ENCODE measurements around the gene NEDD4.
"Not testable (repeated sequence)": the region's sequence is repeated elsewhere in the genome, so short reads cannot be mapped to it uniquely, and the experiment has no call there.

NEDD4 gene

DNA sequence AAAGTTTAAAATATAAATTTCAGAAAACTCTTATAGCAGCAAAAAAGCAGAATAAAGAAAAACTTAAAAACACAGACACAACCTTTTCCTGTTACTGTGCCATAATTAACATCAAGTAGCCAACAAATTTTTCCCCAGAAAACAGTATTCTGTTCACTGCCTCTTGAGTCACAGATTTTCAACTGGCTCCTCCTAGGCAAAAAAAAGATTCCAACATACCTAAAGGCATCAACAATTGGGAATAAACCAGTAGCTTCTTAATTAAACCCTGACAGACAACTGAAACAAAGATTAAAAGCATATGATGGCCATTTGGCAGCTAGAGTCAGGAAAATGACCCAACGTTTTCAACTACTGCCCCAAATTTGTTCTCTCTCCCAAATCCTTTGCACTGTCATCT, 10.9 kb upstream of the NEDD4 start:
- DNase-seq (ENCODE audit: low read depth): not testable (repeated sequence)

GRCh38 chr15:56003777-56004176, 10.4 kb upstream of the NEDD4 start:
- not testable (repeated sequence) for DNase-seq (ENCODE audit: low read depth)

GRCh38 chr15:56003277-56003676, 9.9 kb upstream of the NEDD4 start:
- not testable (repeated sequence) for DNase-seq (ENCODE audit: low read depth)

- no peak for DNase-seq (ENCODE audit: low read depth)
Observed at GRCh38 chr15:56001471-56002078, 8.2 kb upstream of the NEDD4 start.

- DNase-seq (ENCODE audit: low read depth): no peak
Observed at GRCh38 chr15:55999658-56000057, 6.2 kb upstream of the NEDD4 start.

DNA sequence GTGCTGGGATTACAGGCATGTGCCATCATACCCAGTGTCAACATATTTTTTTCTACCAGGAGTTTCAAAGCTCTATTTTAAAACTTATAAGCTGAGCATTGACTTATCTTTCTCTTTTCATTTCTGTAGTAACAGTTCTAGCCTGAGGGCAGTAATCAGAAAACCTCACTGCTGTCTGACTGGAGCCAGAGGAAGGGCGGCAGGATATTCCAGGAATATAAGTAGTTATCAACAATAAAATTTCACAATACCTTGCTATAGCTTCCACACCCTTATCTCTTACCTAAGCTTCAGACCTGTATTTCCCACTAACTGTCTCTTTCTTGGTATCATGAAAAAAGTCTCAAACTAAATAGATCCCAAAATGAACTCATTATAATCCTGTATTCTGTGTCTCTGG, 5.1 kb upstream of the NEDD4 start:
- no peak for DNase-seq (ENCODE audit: low read depth)

DNA sequence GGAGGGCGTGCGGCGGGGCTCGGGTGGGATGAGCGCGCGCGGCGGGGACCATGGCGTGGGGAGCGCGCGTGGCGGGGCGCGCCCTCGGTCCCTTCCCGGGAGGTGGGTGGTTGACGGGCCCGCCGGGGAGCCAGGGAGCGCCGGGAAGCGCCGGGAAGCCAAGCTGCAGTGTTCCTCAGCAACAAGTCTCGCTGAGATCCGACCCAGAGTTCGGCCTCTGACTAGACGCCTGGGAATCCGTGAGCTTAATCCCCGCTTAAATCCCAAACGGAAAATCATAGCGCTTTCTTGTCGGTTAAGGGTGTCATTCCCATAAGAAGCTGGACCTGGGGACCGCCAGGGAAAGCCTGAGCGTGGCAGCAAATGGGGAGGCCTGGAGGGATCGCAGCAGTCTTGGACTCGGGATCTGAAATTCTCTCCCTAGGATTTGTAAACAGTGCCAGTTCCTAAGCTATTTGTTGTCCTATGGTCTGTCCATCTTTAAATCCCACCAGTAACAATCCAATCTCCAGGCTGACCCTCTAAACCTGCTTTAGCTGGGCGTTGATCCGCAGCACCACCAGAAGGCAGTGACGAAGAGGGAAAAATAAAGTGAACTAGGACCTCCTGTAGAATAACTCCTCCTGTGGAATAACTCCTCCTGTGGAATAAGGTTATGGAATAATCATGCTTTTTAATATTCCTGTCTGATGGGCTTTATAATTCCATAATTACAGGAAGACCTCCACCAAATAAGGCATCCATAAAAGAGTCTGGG, 570 bp upstream of the NEDD4 start:
- DNase-seq (ENCODE audit: low read depth): no peak

DNA sequence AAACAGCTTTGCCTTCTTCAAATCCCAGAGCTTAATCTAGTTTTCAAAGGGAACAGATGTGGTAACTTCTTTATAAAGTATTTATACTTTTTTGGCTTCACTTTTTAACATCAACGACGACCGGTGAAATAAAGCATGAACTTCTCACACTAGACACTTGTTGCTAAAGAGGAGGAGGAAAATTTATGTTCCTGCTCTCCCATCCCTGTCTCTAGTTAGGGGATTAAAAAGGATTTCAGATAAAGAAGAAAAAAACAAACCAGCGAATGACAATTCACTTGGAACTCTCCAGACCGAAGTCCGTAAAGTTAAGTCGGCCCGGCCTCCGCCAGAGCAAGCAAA, 672 bp downstream of the NEDD4 start:
- no peak for DNase-seq (ENCODE audit: low read depth)

GRCh38 chr15:55991802-55992768, 1.3 kb downstream of the NEDD4 start:
- DNase-seq (ENCODE audit: low read depth): no peak

- DNase-seq (ENCODE audit: low read depth): no peak
Observed at GRCh38 chr15:55990998-55991397, 2.4 kb downstream of the NEDD4 start.

- no peak for DNase-seq (ENCODE audit: low read depth)
Observed at GRCh38 chr15:55990516-55990915, 2.9 kb downstream of the NEDD4 start.

GRCh38 chr15:55989383-55989782, 4.0 kb downstream of the NEDD4 start:
- DNase-seq (ENCODE audit: low read depth): no peak

DNA sequence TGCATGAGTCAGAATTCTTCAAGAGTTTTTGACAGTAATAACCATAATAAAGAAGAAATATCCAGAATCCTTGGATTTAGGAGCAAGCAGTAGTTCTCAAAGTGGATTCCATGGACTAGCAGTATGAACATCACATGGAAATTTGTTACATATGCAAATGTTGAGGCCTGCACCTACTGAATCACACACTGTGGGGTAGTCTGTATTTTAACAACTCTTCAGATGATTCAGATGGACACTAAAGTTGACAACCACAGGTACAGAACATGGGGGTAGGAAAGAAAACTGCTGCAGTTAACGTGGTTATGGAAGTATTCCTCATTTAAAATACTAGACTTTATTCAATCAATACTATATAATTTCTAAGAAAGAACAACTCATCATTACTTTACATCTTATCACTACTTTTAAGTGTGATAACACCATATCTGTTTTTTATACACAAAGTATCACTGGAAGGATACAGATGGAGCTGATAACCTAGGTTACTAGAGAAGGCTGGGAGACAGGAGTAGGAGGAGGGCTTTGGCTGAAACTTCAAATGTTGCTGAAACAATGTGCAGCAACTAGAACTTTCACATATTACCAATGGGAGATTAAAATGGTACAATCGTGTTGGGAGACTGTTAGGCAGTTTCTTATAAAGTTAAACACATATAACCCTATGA, 11.7 kb downstream of the NEDD4 start:
- DNase-seq (ENCODE audit: low read depth): no peak

GRCh38 chr15:55980511-55980910, 12.9 kb downstream of the NEDD4 start:
- DNase-seq (ENCODE audit: low read depth): no peak

DNA sequence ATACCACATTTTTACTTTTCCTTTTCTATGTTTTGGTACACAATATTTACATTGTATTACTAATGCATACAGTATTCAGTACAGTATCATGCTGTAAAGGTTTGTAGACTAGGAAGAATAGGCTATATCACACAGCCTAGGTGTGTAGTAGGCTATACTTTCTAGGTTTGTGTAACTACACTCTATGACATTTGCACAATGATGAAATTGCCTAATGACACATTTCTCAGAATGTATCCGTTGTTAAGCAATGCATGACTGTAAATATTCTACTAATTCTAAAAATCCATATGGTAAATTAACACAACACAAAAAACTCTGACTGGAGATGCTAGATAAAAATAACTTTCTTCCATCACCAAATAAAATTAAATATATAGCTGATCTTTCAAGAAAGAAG, 16.2 kb downstream of the NEDD4 start:
- DNase-seq (ENCODE audit: low read depth): no peak

DNA sequence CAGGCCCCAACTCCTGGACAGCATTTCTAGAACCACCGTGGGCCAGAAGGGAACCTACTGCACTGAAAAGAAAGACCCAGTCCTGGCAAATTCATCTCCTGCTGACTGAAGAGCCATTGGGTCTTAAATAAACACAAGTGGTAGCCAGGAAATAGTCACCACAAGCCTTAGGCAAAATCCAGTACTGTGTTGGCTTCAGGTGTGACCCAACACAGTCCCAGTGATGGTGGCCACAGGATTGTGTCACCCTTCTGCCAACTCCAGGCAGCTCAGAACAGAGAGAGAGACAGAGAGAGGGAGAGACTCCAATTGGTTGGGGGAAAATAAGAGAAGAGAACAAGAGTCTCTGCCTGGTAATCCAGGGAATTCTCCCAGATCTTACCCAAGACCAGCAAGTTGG, 23.1 kb downstream of the NEDD4 start:
- DNase-seq (ENCODE audit: low read depth): no peak

- DNase-seq (ENCODE audit: low read depth): no peak
Observed at GRCh38 chr15:55969582-55969981, 23.8 kb downstream of the NEDD4 start.

GRCh38 chr15:55968923-55969322, 24.5 kb downstream of the NEDD4 start:
- DNase-seq (ENCODE audit: low read depth): no peak

DNA sequence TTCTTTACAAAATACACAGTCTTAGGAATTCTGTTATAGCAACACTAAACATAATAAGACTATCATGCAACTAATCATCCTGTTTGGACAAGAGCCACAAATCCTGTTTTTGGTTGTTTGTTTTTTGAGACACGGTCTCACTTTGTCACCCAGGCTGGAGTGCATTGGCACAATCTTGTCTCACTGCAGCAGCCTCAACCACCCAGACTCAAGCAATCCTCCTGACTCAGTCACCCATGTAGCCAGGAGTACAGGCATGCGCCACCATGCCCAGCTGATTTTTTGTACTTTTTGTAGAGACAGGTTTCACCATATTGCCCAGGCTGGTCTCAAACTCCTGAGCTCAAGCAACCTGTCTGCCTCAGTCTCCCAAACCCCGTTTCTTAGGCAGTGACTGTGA, 28.3 kb downstream of the NEDD4 start:
- DNase-seq (ENCODE audit: low read depth): no peak

DNA sequence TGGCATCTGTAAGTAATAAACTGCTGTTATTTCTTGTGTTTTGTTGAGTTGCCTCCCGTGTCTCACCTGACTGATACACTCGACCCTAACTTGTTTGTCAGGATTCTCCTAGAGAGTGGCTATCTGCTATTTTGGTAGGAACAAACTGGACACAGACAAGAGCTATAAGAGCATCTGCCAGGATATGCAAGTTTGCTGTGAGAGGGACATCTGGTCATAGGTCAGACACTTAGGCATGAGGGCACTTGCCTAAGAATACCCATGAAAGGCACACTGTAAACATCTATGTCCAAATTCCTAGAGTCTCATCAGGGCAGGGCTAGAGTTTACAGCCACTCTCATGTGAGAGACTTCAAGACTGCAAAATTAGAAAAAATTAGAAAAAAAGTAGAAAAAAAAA, 32.5 kb downstream of the NEDD4 start:
- no peak for DNase-seq (ENCODE audit: low read depth)

GRCh38 chr15:55959744-55960447, 33.5 kb downstream of the NEDD4 start:
- DNase-seq (ENCODE audit: low read depth): no peak

DNA sequence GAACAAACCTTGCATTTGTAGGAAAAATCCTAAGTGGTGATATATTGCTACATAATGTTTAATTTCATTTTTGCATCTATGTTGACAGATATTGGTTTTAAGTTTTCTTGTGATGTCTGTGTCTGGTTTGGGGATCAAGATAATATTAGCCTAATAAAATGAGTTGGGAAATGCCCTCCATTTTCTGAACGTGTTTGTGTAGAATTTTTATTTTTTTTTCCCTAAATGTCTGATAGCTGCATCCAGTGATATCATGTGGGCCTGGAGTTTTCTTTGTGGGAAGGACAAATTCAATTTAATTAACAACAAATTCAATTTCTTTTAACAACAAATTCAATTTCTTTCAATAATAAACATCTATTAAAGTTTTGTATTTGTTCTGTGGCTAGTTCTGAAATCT, 35.1 kb downstream of the NEDD4 start:
- no peak for DNase-seq (ENCODE audit: low read depth)

Measured in CMK (cell line).